GM12891 (cell line): ENCODE data around the gene NCKAP5.

Source experiments
- DNase-seq: peaks from one replicate; pipeline ENCODE4 v3.0.0; 2011; ENCODE audit warnings: low spot score; ENCODE audit not compliant: insufficient read length
- FAIRE-seq: peaks from 2 replicates; lab custom pipeline; 2011; peaks lifted over from hg19 to GRCh38; lab: Jason Lieb, UNC
- PAX5 ChIP-seq: IDR thresholded peaks from 2 replicates; pipeline ENCODE4 v1.6.1; 2011; ENCODE audit warnings: low read length, moderate library complexity, mild to moderate bottlenecking; ENCODE audit not compliant: insufficient read depth, severe bottlenecking
- POLR2A ChIP-seq: IDR thresholded peaks from 2 replicates; pipeline ENCODE4 v1.6.1; 2011; ENCODE audit warnings: low read depth, low read length, control low read depth
- POLR2AphosphoS5 ChIP-seq: IDR thresholded peaks from 2 replicates; pipeline ENCODE4 v1.6.1; 2011; ENCODE audit warnings: low read depth, low read length, control low read depth
- POU2F2 ChIP-seq: IDR thresholded peaks from 2 replicates; pipeline ENCODE4 v1.6.1; 2011; ENCODE audit warnings: low read depth, mild to moderate bottlenecking, control low read depth, low read length, moderate library complexity
- SPI1 ChIP-seq: IDR thresholded peaks from 2 replicates; pipeline ENCODE4 v1.6.1; 2011; ENCODE audit warnings: low read depth, low read length, control low read depth
- TAF1 ChIP-seq: IDR thresholded peaks from 2 replicates; pipeline ENCODE4 v1.6.1; 2011; ENCODE audit warnings: low read depth, low read length, control low read depth

NCKAP5 gene

DNA sequence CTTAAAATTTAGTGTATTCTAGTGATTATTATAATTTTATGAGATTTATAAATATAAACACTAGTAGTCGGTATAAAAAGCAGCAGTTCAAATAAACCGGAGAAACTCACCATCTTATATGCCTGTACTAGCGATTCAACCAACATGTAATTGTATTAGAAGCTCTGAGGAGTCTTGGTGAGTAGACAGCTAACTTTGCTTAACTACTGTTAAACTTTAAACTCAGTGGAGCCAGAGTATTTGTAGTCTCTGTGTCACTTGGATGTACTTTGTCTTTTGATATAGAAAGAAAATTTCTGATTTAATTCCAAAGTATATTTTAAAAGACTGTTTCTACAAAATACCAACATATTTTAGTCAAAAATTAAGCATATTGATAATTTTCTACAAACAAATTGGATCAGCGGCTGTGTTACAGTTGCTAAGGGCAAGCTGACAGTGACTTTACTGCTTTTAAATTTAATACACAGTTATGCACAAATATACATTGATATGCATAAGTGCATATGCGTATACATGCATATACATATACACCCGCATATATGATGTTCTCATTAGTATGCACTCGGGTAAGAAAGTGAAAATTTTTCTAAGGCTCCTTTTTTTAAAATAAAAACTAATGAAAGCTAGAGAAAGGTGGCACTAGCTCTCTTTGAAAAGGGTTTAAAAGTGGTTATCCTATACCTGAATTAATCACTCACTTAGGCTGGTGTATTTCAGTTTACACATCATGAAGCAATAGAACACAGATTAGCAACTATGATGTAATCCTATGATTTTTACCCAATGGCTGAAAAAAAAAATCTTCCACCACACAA lies 374.5 kb downstream of the NCKAP5 start:
- DNase-seq, result no peak
- no peak for FAIRE-seq
- TF ChIP-seq TAF1, result no peak

DNA sequence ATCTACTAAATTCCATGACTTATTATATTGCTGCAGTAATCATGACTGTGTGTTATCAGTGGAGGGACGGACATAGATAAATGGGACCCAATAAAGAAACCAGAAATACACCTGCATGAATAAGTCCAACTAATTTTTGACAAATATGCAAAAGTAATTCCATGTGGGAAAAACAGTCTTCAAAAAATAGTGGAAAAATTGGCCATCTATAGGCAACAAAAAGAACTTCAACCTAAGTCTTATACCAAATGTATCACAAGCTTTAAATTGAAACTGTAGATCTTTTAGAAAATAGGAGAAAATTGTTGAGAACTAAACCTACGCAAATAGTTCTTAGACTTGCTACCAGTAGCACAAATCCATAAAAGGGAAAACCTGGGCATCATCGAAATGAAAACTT lies 376.2 kb downstream of the NCKAP5 start:
- DNase-seq (no peak), FAIRE-seq (no peak)
- no peak for TF ChIP-seq SPI1
- no peak for TF ChIP-seq POLR2A
- no peak for TF ChIP-seq POLR2AphosphoS5
- no peak for TF ChIP-seq POU2F2
- TF ChIP-seq PAX5, result no peak
- no peak for TF ChIP-seq TAF1

DNA sequence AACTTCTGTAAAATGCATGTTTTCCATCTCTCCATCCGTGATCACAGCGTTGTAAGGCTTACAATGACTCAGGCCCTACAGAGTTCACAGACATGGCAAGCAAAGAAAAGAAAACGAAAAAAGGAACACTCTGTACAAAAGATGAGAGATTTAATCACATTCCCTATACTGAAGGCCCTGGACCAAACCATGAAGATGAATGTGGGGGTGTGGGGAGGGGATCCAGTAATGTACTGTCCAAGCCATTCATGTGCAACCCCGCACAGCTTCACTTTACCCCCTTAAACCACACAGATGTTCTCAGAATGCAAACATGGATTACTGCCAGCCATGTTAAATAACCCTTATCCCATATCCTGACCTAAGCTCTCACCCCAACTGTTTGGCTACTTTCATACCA lies 391.1 kb downstream of the NCKAP5 start:
- DNase-seq, result no peak
- TF ChIP-seq POLR2AphosphoS5 (no peak), PAX5 (no peak), POU2F2 (no peak), TAF1 (no peak), POLR2A (no peak), SPI1 (no peak)
- no peak for FAIRE-seq

DNA sequence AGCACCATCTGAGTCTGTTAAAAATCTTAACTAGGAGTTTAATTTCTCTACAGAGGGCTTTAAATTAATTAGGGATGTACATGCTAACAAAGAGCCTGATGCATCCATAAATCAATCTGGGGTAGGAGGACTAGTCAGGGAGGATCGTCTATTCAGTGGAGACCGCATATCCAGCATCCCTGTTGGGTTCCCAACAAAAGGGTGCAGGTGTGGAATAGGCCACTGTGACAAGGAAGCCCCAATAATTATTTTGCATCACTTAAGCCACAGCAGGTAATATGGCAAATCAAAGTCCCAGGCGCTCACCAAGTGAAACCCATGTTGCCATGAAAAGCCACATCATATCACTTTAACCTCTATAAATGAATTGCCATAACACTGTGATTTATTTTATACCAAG lies 392.3 kb downstream of the NCKAP5 start:
- TF ChIP-seq SPI1 (no peak), PAX5 (no peak), TAF1 (no peak), POLR2AphosphoS5 (no peak), POLR2A (no peak)
- DNase-seq, result no peak
- FAIRE-seq, result no peak

DNA sequence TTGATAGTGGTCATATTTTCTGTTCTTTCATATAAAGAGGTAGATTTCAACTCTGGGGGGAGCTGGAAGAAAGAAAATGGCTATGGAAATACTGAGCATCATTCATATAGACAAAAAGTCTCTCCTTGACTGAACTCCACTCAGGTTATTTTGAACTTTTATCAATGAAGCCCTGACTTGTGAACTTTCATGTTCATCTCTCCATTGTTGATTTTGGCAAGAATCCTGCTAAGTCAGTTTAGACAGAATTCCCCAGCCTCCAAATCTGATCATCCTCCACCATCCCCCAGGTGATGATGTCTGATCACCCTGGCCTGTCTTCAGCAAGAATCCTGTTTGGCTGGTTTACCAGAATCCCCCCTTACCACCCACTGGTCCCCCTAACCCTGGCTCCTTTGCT lies 395.0 kb downstream of the NCKAP5 start:
- TF ChIP-seq TAF1 (no peak), SPI1 (no peak), POLR2A (no peak)
- DNase-seq (no peak), FAIRE-seq (no peak)

DNA sequence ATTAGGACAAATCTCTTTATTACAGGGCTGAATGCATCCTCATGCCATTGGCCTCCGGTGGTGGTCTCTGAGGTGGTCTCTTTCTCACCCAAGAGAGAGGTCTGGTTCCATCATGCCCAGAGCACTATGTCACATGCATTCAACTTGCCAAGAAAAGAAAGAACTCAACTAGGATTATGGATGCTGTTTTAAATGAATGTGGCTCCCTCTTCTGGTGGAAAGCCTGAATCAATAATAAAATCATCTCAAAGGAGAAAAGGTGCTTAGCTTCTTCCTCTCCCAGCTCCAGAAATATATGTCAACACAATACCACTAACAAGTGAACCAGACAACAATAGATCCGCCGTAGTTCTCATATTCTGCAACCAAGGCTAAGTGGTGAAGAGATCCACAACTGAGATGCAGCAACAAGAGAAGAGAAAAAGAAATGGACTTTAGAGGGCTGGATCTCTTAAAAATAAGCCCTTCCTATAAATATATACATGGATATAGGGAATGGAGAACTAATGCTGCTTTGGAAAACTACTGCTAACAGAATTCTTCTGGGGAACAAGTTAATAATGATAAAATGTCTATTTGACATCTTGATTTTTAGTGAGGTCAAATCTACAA lies 396.8 kb downstream of the NCKAP5 start:
- DNase-seq (peak; percentile 5), FAIRE-seq (peak; percentile 62)
- TF ChIP-seq PAX5 (no peak), POLR2AphosphoS5 (no peak), POU2F2 (no peak), POLR2A (no peak), SPI1 (no peak), TAF1 (no peak)

DNA sequence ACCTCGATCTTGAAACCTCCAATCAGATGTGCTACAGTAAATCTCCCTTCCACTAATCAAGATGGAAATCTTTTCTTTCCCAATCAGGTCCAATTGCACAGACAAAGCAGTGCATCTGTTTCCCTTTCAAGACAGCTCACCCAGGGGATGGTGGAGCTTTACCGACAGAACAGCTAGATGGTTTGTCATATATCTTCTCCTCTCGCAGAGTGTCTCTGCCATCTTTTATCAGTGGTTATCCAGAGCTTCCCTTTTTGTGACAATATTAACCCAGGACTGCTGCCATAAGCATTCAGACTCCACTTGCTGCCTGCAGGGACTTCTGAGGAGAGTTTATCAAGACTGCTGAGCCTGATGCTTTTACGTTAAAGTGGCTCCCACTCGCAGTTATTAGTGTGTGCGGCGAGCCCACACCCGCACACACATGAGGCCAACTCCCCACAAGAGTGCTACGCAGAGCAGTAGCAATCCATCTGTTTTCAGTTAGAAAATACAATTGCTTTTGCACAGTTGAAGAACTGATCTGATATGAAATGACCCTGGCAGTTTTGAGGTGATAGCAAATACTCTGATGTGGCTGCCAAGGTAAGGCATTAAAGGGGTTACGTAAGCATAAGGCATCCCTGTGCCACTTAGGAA lies 398.9 kb downstream of the NCKAP5 start:
- no peak for FAIRE-seq
- no peak for DNase-seq
- TF ChIP-seq POLR2AphosphoS5, result no peak
- TF ChIP-seq TAF1, result no peak
- no peak for TF ChIP-seq POLR2A
- no peak for TF ChIP-seq PAX5
- no peak for TF ChIP-seq POU2F2

DNA sequence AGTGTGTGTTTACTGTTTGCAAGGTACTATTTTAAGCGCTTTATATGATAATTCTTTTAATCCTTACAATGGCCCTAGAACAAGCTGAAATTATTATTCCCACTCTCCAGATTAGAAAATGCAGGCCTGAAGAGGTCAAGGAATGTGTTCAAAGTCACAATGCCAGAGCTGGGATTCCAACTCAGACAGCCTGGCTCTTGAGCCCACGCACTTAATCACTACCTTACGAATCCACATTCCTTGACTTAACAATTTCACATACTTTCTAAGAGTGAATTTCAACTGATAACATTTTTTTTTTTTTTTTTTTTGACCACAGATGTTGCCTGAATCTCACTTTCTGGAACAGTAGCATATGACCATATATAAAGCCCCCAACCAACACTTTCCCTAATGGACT lies 400.3 kb downstream of the NCKAP5 start:
- TF ChIP-seq POU2F2 (no peak), SPI1 (no peak), POLR2AphosphoS5 (no peak), PAX5 (no peak), POLR2A (no peak), TAF1 (no peak)
- FAIRE-seq, result no peak
- DNase-seq, result no peak

DNA sequence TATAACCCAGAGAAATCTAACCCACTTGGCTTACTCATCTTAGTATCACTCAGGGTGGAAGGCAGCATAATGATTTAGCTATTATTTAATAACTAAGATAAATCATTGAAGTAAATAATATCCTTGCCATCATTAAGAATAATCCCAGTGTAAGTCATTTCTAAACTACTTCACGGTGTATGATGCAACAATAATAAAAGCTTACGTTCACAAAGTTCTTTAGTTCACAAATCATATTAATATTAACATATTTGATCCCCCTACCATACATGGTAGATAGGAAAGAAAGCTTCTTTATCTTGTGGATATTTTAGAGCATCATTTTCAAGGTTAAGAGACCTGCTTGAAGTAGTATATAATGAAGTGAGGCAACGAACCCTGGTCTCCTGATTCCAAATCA lies 401.0 kb downstream of the NCKAP5 start:
- no peak for FAIRE-seq
- no peak for DNase-seq
- TF ChIP-seq POLR2AphosphoS5, result no peak
- TF ChIP-seq TAF1, result no peak
- no peak for TF ChIP-seq PAX5
- no peak for TF ChIP-seq SPI1
- no peak for TF ChIP-seq POLR2A
- TF ChIP-seq POU2F2, result no peak

DNA sequence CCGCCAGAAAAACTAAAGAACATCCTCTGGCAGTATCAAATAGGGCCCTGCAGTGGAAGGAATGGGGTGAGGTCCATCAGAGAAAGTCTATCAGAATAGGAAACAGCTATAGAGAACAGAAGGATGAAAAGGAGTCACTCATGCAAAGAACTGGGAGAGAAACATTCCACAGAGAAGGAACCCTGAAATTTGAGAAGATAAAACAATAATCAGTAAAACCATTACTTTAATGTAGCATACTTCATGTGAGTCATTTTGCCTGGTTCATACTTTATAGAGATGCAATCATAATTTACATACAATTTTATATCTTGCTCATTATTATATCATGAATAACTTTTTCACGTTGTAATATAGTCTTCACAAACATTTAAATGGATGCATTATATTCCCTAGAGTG lies 402.2 kb downstream of the NCKAP5 start:
- no peak for TF ChIP-seq SPI1
- TF ChIP-seq POU2F2, result no peak
- no peak for TF ChIP-seq TAF1
- TF ChIP-seq POLR2AphosphoS5, result no peak
- TF ChIP-seq POLR2A, result no peak
- TF ChIP-seq PAX5, result no peak
- no peak for DNase-seq
- no peak for FAIRE-seq
